HG02885 (cell line): ENCODE results near the gene PELI1.

Source experiments
- ATAC-seq: cut with Tn5 transposase; IDR thresholded peaks from one replicate; pipeline ENCODE4 v1.9.1; 2021; ENCODE audit warnings: mild to moderate bottlenecking; ENCODE audit not compliant: unreplicated experiment, poor library complexity

The PELI1 gene

DNA sequence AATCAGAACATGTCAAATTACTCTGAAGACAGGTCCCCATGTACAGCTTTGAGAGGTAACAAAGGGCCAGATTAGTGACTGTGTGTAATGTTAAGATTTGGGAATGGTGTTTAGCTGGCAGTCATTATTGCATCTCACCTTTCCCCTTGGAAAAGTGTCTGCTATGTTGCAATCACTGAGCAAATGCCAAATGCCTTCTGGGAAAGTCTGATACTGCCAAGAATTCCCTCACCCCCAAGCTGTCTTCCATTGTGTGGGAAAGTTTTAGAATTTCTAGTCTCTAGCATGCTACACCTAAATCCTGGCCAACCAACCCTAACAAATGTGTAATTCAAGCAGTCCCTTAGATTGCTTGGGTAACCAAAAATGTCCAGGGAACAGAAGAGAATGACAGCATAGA is 13.6 kb upstream of the PELI1 start:
- no peak for ATAC-seq

DNA sequence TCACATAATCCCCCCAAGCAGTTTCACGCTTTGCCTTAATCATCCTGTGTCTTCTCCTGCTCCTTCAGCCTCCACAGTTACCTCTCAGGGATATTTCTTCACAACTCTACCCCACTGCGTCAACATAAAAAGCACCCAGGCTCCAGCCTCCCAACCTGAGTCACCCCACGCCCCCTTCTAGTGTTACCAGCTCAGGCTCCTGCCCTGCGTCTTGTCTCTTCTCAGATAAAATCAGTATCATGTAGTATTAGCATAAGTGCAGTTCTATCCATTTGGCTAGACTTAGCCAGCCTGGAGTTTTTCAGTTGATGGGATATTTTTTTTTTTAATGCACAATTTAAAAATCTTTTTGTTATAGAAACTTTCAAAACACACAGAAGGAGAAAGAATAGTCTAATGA is 9.6 kb upstream of the PELI1 start:
- no peak for ATAC-seq

DNA sequence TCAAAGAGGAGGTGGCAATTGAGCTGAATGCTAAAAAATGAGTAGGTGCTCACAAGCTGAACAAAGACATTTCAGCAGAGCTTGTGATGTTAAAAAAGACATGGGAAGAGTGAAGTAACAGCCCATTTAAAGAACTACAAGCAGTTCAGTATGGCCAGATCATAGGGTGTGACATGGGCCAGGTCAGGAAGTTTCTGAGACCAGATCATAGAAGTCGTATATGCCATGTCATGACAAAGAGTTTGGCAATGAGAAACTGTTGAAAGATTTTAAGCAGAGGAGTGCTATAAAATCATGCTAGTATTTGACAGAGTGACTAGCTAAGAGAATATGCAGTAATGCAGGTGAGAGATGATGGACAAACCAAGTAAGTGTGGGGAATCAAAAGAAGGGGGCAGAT is 7.3 kb upstream of the PELI1 start:
- ATAC-seq, result no peak

DNA sequence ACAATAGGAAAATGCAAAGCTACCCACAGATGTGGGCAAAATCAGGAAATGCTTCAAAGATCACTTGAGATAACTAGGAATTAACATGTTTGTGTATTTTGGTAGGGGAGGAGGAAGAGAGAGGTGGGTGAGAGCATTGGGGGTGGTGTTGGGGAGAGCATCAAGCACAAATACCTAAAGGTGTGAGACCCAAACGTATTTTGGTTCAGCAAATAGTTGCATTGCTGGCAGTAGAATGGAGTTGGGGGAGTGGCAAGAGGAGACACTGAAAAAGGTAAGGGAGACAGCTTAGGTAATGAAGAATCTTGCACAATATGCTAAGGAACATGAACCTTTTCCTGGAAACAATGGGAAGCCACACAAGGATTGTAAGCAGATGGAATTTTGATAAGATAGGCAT is 1.5 kb upstream of the PELI1 start:
- no peak for ATAC-seq

DNA sequence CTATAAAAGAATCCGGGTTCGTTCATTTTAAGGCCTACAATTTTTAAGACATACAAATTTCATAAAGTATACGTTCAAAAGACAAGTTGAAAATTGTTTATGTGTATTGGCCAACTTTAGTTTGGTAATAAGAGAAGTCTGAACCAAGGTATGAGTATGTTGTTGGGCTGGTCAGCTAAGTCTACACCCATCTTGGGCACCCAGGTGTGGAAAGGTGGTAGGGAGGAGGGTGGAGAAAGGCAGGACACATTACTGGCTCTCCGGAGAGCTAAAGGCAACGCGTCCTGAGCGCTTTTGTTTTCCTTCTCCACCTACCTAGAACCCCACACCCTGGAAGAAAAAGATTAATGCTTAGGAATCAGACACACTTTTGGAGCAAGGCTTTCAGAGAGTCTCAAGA is 899 bp upstream of the PELI1 start:
- no peak for ATAC-seq

DNA sequence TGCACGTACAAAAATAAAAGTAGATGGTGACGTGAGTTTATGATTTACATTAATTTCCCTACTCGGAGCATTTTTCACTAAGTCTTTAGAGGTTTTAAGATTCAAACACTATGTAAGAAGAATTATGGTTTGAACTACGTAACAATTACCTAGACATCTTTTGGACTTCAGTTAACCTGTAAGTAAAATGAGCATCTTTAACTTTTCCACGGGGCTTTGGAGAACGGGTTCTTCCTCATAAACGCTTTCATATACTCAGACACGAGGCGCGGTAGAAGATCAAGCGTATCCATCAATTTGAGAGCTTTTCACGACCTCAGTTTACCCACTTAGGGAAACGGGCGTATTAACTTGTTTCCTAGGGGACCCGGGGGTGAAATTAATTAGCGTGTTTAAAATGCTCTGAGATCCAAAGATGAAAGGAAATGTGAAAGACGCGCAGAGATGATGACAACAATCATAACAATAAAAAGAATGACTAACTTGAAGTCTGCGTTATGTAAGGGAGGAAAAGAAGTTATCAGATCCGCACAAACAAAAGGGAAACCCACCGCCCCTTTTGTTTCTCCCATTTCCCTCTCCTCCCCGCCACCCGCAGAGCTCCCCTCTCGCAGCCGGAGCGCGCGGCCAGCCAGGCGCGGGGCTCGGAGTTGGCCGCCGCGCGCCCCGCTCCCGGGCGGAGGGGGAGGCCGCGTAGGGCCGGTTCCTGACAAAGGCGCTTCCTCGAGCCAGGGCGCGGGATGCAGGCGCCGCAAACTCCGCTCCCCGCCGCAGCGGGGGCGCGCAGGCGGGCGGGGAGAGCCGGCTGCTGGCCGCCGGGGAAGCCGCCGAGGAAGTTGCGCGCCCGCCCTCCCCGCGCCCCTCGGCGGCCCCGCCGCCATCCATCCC is 807 bp downstream of the PELI1 start:
- peak; percentile 15 for ATAC-seq

DNA sequence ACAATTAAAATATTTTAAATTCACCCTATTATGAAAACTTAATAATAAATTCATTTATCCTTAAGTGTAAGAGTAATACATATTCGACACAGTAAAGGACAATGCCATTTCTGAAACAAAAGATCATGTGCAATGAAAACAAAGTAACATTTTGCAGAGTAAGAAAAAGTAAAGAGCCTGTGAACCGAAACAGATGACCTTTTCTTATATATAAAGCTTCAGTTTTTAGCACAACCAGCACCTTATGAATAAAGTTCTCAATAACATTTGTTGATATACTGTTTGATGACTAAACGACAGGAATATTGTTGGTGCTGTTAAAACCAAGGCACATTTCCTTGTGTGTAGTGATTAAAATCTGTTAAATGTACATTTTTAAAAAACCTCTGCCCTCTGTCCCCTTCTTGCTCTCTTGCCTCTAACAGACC is 1.5 kb downstream of the PELI1 start:
- no peak for ATAC-seq

DNA sequence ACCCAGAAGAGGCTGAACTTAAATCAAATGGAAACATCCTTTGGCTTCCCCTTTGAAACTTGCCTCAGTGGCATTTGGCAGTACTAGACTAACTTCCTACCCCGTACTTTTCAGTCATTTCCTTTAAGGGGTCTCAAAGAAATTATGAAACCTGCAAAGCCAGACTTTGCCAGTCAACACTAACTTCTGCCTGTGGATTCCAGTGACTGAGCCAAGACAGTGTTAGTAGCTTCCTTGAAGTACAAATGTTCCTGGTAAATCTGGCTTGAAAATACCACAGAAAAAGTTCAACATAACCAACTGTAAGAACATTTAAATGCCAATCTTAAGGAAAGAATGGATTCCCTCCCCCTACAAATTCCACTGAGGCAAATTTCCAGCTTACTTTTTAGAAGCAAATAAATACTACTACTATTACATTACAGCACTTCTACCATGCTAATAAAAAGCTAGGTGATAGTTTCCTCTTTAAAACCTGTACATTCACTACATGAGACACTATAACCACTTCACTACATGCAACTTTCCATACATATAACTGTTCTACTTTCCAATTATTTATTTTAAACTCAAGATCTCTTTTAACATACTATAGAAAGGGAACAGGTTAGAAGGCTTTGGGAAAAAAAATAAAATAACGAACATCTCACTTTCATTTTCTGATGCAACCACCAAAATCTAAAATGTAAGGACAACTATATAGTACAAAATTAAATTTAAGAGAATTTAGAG is 2.4 kb downstream of the PELI1 start:
- ATAC-seq, result no peak

DNA sequence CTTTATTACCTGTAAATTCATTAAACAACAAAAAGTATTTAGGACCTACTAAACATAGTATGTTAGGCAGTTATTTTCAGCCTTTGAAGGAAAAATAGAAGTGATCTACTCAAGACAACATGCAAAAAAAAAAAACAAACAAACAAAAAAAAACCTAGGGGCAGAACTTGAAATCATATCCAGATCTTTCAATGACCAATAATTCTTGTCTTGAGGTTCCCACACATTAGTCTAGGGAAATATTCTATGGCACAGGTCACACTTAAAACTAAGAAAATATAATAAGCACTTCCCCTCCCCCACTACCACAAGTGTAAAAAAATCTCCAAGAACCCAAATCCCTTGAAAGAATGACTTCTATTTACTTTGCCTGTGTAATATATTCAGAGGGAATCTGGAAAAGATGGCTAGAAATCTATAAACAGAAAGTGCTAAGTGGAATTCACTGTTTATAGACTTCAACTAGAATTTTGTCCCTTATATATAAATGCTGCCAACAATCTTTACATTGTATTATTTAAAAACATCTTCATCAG is 3.5 kb downstream of the PELI1 start:
- ATAC-seq, result no peak

DNA sequence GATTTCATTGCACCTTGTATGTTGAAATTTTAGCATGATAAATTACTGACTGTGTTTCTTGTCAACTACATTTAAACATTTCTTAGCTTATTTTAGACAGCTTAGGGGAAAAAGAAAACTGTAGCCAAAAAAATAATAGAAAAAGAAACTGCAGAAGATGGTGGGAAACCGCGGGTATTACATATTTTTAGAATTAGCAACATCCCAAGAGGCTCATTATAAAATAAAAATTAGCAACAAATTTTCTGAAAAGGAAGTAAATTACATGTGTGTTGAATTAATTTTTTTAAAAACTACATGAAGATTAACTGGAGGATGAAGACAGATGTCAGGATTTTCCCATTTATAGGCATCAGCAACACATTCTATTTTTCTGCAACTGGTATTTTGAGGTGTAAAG is 4.3 kb downstream of the PELI1 start:
- no peak for ATAC-seq

DNA sequence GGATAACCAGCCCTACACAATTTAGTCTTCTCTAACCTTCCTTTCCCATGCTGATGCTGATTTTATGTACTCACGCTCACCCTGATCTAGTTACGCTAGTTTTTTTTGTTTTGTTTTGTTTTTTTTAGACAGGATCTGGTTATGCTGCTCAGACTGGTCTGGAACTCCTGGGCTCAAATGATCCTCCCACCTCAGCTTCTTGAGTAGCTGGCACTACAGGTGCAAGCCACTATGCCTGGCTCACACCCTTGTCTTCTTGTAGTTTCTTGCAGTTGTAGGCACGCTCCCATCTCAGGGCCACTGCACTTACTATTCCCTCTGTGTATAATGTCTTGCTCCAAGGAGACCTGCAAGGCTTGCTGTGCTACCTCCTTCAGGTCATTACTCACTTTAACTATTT is 6.2 kb downstream of the PELI1 start:
- ATAC-seq, result no peak

DNA sequence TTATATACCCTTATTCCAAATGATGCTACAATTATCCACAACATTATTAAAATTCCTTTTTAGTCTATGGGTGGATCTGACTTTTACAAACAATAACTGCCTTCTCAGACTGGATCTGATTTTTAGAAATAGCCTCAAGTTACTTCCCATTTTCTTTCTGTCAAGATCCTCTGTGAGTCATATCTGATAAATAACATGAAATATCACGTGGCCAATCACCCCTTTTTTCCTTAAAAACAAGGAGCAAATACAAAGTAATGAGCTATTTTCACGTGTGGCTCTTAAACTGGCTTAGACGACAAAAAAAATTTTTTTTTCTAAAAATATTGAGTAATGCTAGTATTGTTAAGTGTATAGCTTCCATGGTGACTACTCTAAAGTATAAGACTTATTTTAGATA is 6.7 kb downstream of the PELI1 start:
- ATAC-seq, result no peak

DNA sequence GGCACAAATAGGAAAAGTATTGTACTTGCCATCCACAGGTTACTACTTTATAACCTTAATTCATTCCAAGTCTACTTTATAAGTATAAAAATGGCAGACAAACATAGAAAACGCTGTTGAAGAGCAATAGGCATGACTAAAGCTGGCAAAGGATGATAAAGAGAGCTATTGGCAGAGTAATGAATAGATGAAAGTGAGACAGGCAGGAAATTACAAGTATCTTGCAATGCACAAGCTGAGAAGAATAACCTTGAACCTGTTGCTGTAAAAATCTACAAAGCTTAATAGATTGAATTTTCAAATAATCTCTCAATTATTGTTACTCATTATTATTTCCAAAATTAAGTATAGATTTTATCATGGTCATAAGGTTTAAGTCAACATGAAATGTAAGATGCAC is 8.8 kb downstream of the PELI1 start:
- ATAC-seq, result no peak

DNA sequence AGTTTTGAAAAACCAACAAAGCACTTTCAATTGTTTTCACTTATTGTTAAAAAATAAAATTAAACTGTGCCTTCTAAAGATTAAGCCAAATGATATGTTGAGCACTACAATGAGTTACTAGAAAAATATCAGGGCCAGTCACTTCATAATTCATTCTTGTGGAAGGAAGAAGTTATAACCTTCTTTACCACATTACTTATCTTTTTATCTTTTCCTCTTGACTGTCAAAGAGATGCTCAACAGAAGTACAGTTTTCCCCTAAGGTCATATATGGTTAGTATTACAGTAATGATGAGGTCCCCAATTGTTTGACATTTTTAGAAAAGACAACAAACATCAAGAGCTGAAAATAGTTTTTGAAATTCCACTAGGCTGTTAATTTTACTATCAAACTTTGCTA is 9.4 kb downstream of the PELI1 start:
- no peak for ATAC-seq

DNA sequence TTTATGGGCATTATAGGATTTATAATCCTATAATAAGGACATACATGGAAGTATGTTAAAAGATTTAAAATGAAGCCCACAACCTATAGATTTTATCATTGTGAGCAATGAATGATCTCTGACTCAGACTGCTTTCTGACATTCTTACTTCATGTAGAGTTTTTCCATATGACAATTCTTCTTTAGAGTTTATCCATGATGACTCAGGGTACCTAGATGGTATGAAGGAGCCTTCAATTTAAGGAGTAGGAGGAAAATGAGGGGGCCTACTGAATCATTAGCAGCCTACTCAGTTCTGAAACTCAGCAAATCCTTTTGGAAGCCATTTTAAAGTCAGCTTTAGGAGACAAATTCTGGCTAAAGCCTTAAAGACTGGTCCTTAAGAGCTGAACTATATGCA is 10.4 kb downstream of the PELI1 start:
- ATAC-seq, result no peak

DNA sequence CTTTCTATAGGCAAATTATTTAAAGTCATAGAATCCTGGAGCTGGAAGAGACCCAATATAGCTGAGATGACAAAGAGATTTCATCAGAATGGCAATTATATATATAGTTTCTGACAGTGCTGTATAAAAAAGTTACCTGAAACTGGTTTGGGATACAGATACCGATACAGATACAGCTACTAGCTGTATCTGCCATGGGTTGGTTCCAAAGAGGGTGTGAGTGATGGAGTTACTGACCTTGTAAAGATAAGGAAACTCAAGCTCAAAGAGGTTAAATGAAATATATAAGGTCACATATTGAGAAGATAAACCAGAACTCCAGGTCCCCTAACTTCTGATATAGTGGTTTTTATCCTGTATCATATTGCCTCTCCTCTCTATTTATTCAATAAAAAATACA is 10.9 kb downstream of the PELI1 start:
- ATAC-seq, result no peak

DNA sequence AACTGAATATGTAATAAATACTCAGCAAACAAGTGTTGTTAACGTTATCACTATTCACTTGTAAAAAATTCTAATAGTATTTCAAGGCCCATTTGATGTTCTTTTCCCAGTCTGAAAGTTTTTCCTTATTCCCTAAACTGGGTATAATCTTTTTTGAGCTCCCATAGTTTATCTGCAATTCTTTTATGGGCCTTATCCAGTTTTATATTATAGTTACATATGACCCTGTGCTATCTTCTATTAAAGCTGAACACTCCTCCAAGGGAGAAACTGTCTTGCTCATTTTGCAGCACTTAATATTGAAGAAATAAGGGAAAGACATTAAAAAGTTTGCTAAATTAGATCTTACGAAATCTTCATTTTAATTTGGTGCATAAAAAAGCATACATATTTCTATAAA is 13.9 kb downstream of the PELI1 start:
- no peak for ATAC-seq

DNA sequence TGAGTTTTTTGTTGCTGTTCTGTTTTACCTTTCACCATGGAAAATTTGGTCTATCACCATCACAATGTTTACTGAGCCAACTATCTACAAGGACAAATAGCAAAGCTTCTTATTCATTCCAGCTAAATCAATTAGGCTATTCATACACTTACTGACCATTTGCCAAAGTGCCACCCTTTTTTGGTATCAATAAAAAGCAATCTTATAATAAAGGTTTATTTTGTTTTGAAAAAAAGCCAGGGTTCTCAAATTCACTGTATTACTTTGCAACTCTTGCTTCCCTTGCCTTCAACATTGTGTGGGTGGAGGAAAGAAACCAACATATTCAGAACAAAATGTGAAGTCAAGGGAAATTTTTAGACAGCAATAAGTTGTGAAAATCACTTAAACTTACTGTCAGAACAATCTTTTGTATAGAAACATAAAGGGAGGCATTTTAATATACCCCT is 15.3 kb downstream of the PELI1 start:
- ATAC-seq, result no peak

DNA sequence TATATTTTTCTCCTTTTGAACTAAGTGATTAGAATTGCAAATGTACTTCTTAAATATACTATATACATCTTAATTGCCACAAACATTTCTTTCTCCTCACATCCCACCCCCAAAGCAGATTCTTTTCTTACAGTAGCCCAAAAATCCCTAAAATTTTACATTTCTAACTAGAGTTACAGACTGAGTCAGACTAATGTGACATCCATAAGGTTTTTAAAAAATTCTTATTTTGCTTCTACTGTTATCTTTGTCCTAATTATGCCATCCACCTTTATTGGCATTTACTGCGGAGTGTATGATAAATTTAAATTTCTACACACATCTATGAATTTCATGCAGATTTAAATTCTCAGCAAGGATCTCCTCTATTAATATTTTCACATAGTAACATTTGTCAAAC is 15.8 kb downstream of the PELI1 start:
- ATAC-seq, result no peak

DNA sequence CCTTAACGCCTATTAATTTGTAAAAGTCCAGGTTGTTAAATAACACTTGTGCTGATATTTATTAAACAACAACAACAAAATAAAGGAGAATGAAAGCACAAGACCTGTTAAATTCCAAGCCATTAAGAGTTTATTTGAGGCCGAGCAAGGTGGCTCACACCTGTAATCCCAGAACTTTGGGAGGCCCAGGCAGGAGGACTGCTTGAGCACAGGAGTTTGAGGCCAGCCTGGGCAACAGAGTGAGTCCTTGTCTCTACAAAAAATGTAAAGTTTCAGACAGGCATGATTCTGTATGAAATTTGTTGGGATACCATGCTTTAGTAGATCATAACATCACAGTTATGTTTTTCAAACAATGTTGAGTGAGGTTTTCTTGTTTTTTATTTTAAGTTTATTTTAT is 17.1 kb downstream of the PELI1 start:
- ATAC-seq, result no peak

DNA sequence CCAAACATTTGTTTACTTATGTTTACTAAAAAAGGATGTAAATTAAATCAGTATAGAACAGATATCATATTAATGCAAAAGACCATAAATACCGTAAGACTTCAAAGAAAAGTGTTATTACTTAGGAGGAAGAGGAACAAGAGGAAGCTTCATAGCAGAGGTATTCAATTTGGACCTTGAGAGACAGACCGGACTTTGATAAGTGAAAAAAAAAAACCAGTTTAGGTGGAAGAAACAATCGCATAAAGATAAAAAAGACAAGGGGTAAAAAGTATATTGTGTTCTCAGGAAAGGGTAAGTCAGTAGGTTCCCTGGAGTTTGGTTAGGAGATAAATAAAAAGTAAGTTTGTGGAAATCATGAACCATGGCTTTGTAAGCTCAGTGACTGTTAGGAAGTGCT is 17.6 kb downstream of the PELI1 start:
- no peak for ATAC-seq
